Osteoblast (primary cell): ENCODE measurements around the gene DGKI. TPM values are rescaled to one million over a fixed set of nuclear protein-coding genes. Genes with fewer than 3 reads are reported as not detected.

ENCODE experiments used
- DNase-seq: peaks from one replicate; pipeline ENCODE4 v3.0.0; 2011; ENCODE audit warnings: low spot score, mixed read lengths; ENCODE audit not compliant: insufficient read length; ENCODE audit errors: missing footprints
- H2AFZ ChIP-seq: 2 replicates; pipeline ENCODE4 v1.6.0; 2011; ENCODE audit warnings: mild to moderate bottlenecking, low read length
- H3K27ac ChIP-seq: 2 replicates; pipeline ENCODE4 v1.5.1; 2011; ENCODE audit warnings: mild to moderate bottlenecking, low read depth, low read length, moderate library complexity
- H3K27me3 ChIP-seq: 2 replicates; pipeline ENCODE4 v1.6.0; 2012; ENCODE audit warnings: mild to moderate bottlenecking, control low read depth, inconsistent platforms, low read length, moderate library complexity; ENCODE audit not compliant: insufficient read depth
- H3K36me3 ChIP-seq: 2 replicates; pipeline ENCODE4 v1.5.1; 2011; ENCODE audit warnings: mild to moderate bottlenecking, low read length, control low read depth, moderate library complexity; ENCODE audit not compliant: insufficient read depth
- H3K4me1 ChIP-seq: 2 replicates; pipeline ENCODE4 v1.5.1; 2011; ENCODE audit warnings: mild to moderate bottlenecking, low read length, control low read depth, moderate library complexity; ENCODE audit not compliant: insufficient read depth
- H3K4me2 ChIP-seq: 2 replicates; pipeline ENCODE4 v1.6.0; 2011; ENCODE audit warnings: mild to moderate bottlenecking, low read length; ENCODE audit not compliant: insufficient read depth
- H3K4me3 ChIP-seq: fragments of 200-600 bp; sonication (generic); 3 replicates; pipeline ENCODE4 v1.5.1; 2012; ENCODE audit warnings: mild to moderate bottlenecking, low read length, inconsistent platforms; ENCODE audit not compliant: insufficient read depth
- H3K79me2 ChIP-seq: 2 replicates; pipeline ENCODE4 v1.6.0; 2012; ENCODE audit warnings: mild to moderate bottlenecking, low read length, control low read depth, inconsistent platforms; ENCODE audit not compliant: insufficient read depth
- H3K9me3 ChIP-seq: 2 replicates; pipeline ENCODE4 v1.5.1; 2011; ENCODE audit warnings: low read depth, low read length, control low read depth
- H4K20me1 ChIP-seq: 2 replicates; pipeline ENCODE4 v1.6.0; 2012; ENCODE audit warnings: mild to moderate bottlenecking, low read length, control low read depth; ENCODE audit not compliant: insufficient read depth
- CTCF ChIP-seq: IDR thresholded peaks from 2 replicates; pipeline ENCODE4 v1.5.1; 2011; ENCODE audit warnings: mild to moderate bottlenecking, low read depth, low read length, moderate library complexity; ENCODE audit errors: extremely low read depth
- total RNA-seq: library from RNA; depleted of rRNA; stranded (reverse); fragments of >200 nt; gene quantifications from 2 replicates; pipeline ENCODE4 v1.2.3, GENCODE V29; 2012

Gene DGKI
- total RNA-seq, 1 donor: 19.2 TPM

GRCh38 chr7:137482466-137482865 lies 364.3 kb downstream of the DGKI start:
- H3K9me3 ChIP-seq: no peaks in the 10 kb centered on the region
- H3K27me3 ChIP-seq: no peaks in the 10 kb centered on the region
- peaks cover 6% of the 10 kb centered on the region for H3K4me1 ChIP-seq
- no peak overlapping the region for H3K27ac ChIP-seq
- no peak for DNase-seq
- no peaks in the 10 kb centered on the region for H4K20me1 ChIP-seq
- H3K36me3 ChIP-seq: no peaks in the 10 kb centered on the region
- no peak overlapping the region for H3K4me2 ChIP-seq
- H3K79me2 ChIP-seq: no peaks in the 10 kb centered on the region
- no peak overlapping the region for H2AFZ ChIP-seq
- no peak overlapping the region for H3K4me3 ChIP-seq
- TF ChIP-seq CTCF: no peak

- H3K9me3 ChIP-seq: no peaks in the 10 kb centered on the region
- H3K27me3 ChIP-seq: no peaks in the 10 kb centered on the region
- TF ChIP-seq CTCF: no peak
- H3K79me2 ChIP-seq: no peaks in the 10 kb centered on the region
- no peak overlapping the region for H2AFZ ChIP-seq
- no peak overlapping the region for H3K4me2 ChIP-seq
- peaks cover 20% of the 10 kb centered on the region for H3K4me1 ChIP-seq
- no peak overlapping the region for H3K4me3 ChIP-seq
- H3K27ac ChIP-seq: no peak overlapping the region
- no peak for DNase-seq
- no peaks in the 10 kb centered on the region for H3K36me3 ChIP-seq
- H4K20me1 ChIP-seq: no peaks in the 10 kb centered on the region
These were observed 365.9 kb downstream of the DGKI start for GRCh38 chr7:137480824-137481365.

- Histone ChIP-seq H3K4me1 (peaks cover 23% of the 10 kb centered on the region), H3K36me3 (no peaks in the 10 kb centered on the region), H3K9me3 (no peaks in the 10 kb centered on the region), H3K79me2 (no peaks in the 10 kb centered on the region), H3K4me2 (no peak overlapping the region), H3K27ac (no peak overlapping the region), H2AFZ (no peak overlapping the region), H4K20me1 (no peaks in the 10 kb centered on the region), H3K27me3 (no peaks in the 10 kb centered on the region), H3K4me3 (no peak overlapping the region)
- TF ChIP-seq CTCF: no peak
- DNase-seq: no peak
These were observed 366.4 kb downstream of the DGKI start for GRCh38 chr7:137480401-137480800.

- Histone ChIP-seq H3K27ac (no peak overlapping the region), H2AFZ (peak overlapping the region; percentile 4), H3K9me3 (no peaks in the 10 kb centered on the region), H3K4me1 (peaks cover 17% of the 10 kb centered on the region), H3K4me3 (no peak overlapping the region), H3K36me3 (no peaks in the 10 kb centered on the region), H4K20me1 (no peaks in the 10 kb centered on the region), H3K27me3 (no peaks in the 10 kb centered on the region), H3K79me2 (no peaks in the 10 kb centered on the region), H3K4me2 (no peak overlapping the region)
- no peak for TF ChIP-seq CTCF
- DNase-seq: peak; percentile 35
These were observed 369.8 kb downstream of the DGKI start for GRCh38 chr7:137476937-137477336.
